Suprapubic skin (tissue), 4 donors: Measurements from ENCODE around the gene FES. TPM values are rescaled to one million over a fixed set of nuclear protein-coding genes. Genes with fewer than 3 reads are reported as not detected.

ENCODE experiments used
- DNase-seq, 2 donors: peaks; one replicate each; pipeline ENCODE4 v3.0.0-alpha.2; 2019; ENCODE audit warnings: low spot score in 2 of 2
- H3K27ac ChIP-seq: fragments of 200-600 bp; sonication (generic); one replicate; pipeline ENCODE4 v1.5.1; 2019
- H3K27me3 ChIP-seq: fragments of 200-600 bp; sonication (generic); one replicate; pipeline ENCODE4 v1.5.1; 2019
- H3K36me3 ChIP-seq: fragments of 200-600 bp; sonication (generic); one replicate; pipeline ENCODE4 v1.5.1; 2019
- H3K4me1 ChIP-seq: fragments of 200-600 bp; sonication (generic); one replicate; pipeline ENCODE4 v1.5.1; 2019
- H3K4me3 ChIP-seq: fragments of 200-600 bp; sonication (generic); one replicate; pipeline ENCODE4 v1.5.1; 2019; ENCODE audit warnings: mild to moderate bottlenecking
- H3K9me3 ChIP-seq: fragments of 200-600 bp; sonication (generic); one replicate; pipeline ENCODE4 v1.5.1; 2019
- EP300 ChIP-seq: sonication (generic); formaldehyde crosslinking; IDR thresholded peaks from one replicate; pipeline ENCODE4 v1.6.1; 2017; ENCODE audit warnings: antibody characterized with exemption
- POLR2A ChIP-seq, 2 donors: fragments of 450-650 bp; IDR thresholded peaks; one replicate each; pipeline ENCODE4 v1.6.1; 2017; ENCODE audit warnings: antibody characterized with exemption in 2 of 2, mild to moderate bottlenecking in 2 of 2, moderate library complexity in 2 of 2
- POLR2AphosphoS5 ChIP-seq, 3 donors: sonication (generic); formaldehyde crosslinking; IDR thresholded peaks; one replicate each; pipeline ENCODE4 v1.6.1; 2017; ENCODE audit warnings: antibody characterized with exemption in 3 of 3
- WGBS: methylation state at CpG from one replicate; pipeline ENCODE4 v1.1.5; 2018; 5-methylcytosine and 5-hydroxymethylcytosine counted together
- total RNA-seq, 4 donors: library from RNA; depleted of rRNA; stranded (reverse); fragments of >200 nt; gene quantifications; one replicate each; pipeline ENCODE4 v1.1.0, GENCODE V29; 2016
- TF ChIP-seq, protein P1 (sequence below), 2 donors: fragments of 200-600 bp in 1 of 2; fragments of 450-650 bp in 1 of 2; sonication (generic) in 1 of 2; IDR thresholded peaks; one replicate each; pipeline ENCODE4 v1.5.1; 2016 to 2019; ENCODE audit warnings: antibody characterized with exemption in 2 of 2, mild to moderate bottlenecking in 1 of 2, moderate library complexity in 1 of 2

Gene FES
- total RNA-seq, 4 donors from 2014 or later = 6.3 to 18.7 (median 11.8) TPM

DNA sequence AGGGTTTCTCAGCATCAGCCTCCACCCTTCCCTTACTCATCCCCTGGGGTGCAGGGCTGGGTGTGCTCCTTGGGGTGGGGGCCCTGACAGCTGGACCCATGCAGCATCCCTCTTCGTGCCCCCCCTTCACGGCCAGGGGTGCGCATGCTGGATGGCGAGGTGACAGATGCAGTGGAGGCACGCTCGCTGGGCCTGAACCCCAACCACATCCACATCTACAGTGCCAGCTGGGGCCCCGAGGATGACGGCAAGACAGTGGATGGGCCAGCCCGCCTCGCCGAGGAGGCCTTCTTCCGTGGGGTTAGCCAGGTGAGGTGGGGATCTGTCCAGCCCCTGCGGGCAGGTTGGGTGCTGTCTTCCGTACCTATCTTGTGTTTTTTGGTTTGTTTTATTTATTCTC lies 6.3 kb upstream of the FES start:
- no peak overlapping the region for H3K4me3 ChIP-seq
- H3K27ac ChIP-seq = no peak overlapping the region
- TF ChIP-seq POLR2A (IDR thresholded peaks at IDR 0.05) (no peak), EP300 (no peak), POLR2AphosphoS5 (IDR thresholded peaks at IDR 0.05) (no peak)
- TF ChIP-seq, protein P1, sequence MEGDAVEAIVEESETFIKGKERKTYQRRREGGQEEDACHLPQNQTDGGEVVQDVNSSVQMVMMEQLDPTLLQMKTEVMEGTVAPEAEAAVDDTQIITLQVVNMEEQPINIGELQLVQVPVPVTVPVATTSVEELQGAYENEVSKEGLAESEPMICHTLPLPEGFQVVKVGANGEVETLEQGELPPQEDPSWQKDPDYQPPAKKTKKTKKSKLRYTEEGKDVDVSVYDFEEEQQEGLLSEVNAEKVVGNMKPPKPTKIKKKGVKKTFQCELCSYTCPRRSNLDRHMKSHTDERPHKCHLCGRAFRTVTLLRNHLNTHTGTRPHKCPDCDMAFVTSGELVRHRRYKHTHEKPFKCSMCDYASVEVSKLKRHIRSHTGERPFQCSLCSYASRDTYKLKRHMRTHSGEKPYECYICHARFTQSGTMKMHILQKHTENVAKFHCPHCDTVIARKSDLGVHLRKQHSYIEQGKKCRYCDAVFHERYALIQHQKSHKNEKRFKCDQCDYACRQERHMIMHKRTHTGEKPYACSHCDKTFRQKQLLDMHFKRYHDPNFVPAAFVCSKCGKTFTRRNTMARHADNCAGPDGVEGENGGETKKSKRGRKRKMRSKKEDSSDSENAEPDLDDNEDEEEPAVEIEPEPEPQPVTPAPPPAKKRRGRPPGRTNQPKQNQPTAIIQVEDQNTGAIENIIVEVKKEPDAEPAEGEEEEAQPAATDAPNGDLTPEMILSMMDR (IDR thresholded peaks at IDR 0.05) = no peak
- peaks cover 73% of the 10 kb centered on the region for H3K36me3 ChIP-seq
- DNase-seq = no peak
- peaks cover 19% of the 10 kb centered on the region for H3K4me1 ChIP-seq
- H3K27me3 ChIP-seq = no peaks in the 10 kb centered on the region
- WGBS = 94% methylated on average over 4 of the region's 14 CpGs
- H3K9me3 ChIP-seq = no peaks in the 10 kb centered on the region

DNA sequence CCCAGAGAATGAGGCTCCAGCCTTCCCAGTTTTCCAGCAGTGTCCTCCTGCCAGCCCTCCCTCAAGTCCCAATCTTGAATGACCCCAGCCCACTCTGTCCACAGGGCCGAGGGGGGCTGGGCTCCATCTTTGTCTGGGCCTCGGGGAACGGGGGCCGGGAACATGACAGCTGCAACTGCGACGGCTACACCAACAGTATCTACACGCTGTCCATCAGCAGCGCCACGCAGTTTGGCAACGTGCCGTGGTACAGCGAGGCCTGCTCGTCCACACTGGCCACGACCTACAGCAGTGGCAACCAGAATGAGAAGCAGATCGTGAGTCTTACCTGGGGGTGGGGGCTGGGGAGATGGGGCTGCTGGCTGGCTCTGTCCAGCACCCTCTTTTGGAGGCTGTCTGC lies 5.6 kb upstream of the FES start:
- 94% methylated on average over 13 of the region's 15 CpGs for WGBS
- DNase-seq = no peak
- no peaks in the 10 kb centered on the region for H3K9me3 ChIP-seq
- peaks cover 73% of the 10 kb centered on the region for H3K36me3 ChIP-seq
- H3K27me3 ChIP-seq = no peaks in the 10 kb centered on the region
- H3K4me1 ChIP-seq = peaks cover 19% of the 10 kb centered on the region
- H3K4me3 ChIP-seq = no peak overlapping the region
- TF ChIP-seq, protein P1 (IDR thresholded peaks at IDR 0.05) = no peak
- TF ChIP-seq POLR2AphosphoS5 (IDR thresholded peaks at IDR 0.05) (no peak), EP300 (no peak), POLR2A (IDR thresholded peaks at IDR 0.05) (no peak)
- H3K27ac ChIP-seq = no peak overlapping the region

DNA sequence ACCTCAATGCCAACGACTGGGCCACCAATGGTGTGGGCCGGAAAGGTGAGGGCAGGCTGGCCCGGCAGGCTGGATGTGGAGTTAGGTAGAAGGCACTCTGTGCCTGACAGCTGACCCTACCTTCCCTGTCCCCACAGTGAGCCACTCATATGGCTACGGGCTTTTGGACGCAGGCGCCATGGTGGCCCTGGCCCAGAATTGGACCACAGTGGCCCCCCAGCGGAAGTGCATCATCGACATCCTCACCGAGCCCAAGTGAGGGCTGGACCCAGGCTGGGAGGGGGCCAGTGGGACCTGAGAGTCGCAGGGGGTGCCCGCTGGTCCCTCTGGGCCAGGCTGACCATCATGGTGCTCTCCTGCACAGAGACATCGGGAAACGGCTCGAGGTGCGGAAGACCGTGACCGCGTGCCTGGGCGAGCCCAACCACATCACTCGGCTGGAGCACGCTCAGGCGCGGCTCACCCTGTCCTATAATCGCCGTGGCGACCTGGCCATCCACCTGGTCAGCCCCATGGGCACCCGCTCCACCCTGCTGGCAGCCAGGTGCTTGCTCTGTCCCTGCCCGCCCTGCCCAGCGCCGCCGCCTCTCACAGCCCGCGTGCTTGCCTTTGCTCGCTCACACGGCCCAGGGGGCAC lies 4.5 kb upstream of the FES start:
- WGBS = 97% methylated on average over 6 of the region's 35 CpGs
- no peak overlapping the region for H3K4me3 ChIP-seq
- TF ChIP-seq EP300 (no peak), POLR2A (IDR thresholded peaks at IDR 0.05) (no peak)
- H3K9me3 ChIP-seq = no peaks in the 10 kb centered on the region
- no peaks in the 10 kb centered on the region for H3K27me3 ChIP-seq
- DNase-seq = no peak
- peaks cover 21% of the 10 kb centered on the region for H3K4me1 ChIP-seq
- H3K27ac ChIP-seq = no peak overlapping the region
- H3K36me3 ChIP-seq = peaks cover 73% of the 10 kb centered on the region

DNA sequence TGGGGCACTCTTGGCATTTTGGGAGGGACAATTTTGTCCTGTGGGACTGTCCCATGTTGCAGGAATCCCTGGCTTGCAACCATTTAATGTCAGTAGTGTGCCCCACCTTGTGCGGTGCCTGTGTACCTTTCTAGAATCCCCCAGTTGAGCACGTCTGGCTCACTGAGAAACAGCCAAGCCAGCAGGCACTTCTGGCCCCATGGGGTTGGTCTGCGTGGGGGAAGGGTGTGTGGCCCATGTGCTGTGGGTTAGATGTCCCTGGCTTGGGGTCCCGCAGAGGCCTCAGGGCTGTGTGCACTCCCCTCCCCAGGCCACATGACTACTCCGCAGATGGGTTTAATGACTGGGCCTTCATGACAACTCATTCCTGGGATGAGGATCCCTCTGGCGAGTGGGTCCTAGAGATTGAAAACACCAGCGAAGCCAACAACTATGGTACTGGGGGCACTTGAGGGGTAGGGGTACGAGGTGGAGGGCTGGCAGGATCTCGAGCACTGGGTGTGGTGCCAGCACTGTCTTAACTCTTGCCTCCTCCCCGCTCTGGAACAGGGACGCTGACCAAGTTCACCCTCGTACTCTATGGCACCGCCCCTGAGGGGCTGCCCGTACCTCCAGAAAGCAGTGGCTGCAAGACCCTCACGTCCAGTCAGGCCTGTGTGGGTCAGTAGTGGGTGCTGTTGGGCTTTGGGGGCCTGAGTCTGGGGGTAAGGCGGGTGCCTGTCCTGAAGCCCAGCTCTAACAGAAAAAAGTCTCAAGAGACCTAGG lies 3.7 kb upstream of the FES start:
- H3K4me3 ChIP-seq = no peak overlapping the region
- DNase-seq = no peak
- 82% methylated on average over 10 of the region's 16 CpGs for WGBS

DNA sequence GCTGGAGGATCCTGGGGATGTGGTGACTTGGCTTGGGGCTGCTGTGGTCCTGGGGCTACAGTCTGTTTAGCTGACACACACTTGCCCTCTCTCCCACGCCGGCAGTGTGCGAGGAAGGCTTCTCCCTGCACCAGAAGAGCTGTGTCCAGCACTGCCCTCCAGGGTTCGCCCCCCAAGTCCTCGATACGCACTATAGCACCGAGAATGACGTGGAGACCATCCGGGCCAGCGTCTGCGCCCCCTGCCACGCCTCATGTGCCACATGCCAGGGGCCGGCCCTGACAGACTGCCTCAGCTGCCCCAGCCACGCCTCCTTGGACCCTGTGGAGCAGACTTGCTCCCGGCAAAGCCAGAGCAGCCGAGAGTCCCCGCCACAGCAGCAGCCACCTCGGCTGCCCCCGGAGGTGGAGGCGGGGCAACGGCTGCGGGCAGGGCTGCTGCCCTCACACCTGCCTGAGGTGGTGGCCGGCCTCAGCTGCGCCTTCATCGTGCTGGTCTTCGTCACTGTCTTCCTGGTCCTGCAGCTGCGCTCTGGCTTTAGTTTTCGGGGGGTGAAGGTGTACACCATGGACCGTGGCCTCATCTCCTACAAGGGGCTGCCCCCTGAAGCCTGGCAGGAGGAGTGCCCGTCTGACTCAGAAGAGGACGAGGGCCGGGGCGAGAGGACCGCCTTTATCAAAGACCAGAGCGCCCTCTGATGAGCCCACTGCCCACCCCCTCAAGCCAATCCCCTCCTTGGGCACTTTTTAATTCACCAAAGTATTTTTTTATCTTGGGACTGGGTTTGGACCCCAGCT lies 2.9 kb upstream of the FES start:
- Histone ChIP-seq H3K4me3 (no peak overlapping the region), H3K27me3 (no peaks in the 10 kb centered on the region), H3K36me3 (peaks cover 62% of the 10 kb centered on the region), H3K27ac (no peak overlapping the region), H3K4me1 (peaks cover 36% of the 10 kb centered on the region), H3K9me3 (no peaks in the 10 kb centered on the region)
- 86% methylated on average over 10 of the region's 35 CpGs for WGBS
- TF ChIP-seq, protein P1 (IDR thresholded peaks at IDR 0.05) = no peak
- no peak for TF ChIP-seq POLR2AphosphoS5 (IDR thresholded peaks at IDR 0.05)
- no peak for TF ChIP-seq EP300
- no peak for TF ChIP-seq POLR2A (IDR thresholded peaks at IDR 0.05)
- DNase-seq = no peak

More for the DNA sequence above, 3.7 kb upstream of the FES start:
- Histone ChIP-seq H3K27ac (no peak overlapping the region), H3K9me3 (no peaks in the 10 kb centered on the region), H3K36me3 (peaks cover 70% of the 10 kb centered on the region), H3K27me3 (no peaks in the 10 kb centered on the region), H3K4me1 (peaks cover 28% of the 10 kb centered on the region)
- TF ChIP-seq POLR2AphosphoS5 (IDR thresholded peaks at IDR 0.05) (no peak), POLR2A (IDR thresholded peaks at IDR 0.05) (no peak), EP300 (no peak)
- TF ChIP-seq, protein P1 (IDR thresholded peaks at IDR 0.05) = no peak
